Body of pancreas (tissue), 4 donors: ENCODE measurements around the gene MS4A7.

Source experiments
- POLR2A ChIP-seq, 3 donors: fragments of 450-650 bp; IDR thresholded peaks; one replicate each; pipeline ENCODE4 v1.6.1; 2016; ENCODE audit warnings: antibody characterized with exemption in 3 of 3, mild to moderate bottlenecking in 2 of 3
- TF ChIP-seq, protein P1 (sequence below), 7 experiments: fragments of 450-650 bp in 4 of 7; fragments of 200-600 bp in 3 of 7; sonication (generic) in 3 of 7; IDR thresholded peaks; one replicate each; pipeline ENCODE4 v1.5.1; 2016 to 2019; ENCODE audit warnings: antibody characterized with exemption in 7 of 7

DNA sequence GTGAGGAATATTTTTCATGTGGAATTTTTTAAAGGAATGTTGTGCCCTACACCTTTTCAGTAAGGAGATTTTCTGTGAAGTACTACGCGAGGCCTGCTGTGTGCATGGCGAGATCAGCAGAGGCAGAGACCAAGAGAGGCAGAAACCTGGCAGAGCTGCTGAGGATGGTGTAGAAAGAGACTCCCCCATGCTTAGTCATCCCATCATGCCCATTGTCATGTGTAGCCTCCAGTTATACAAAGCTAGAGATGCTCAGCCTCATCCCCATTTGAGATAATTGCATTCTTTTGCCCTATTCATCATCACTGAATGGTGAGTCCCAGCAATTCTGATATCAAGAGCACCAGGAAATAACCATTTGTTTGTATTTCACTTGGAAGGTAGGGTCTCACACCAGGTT is 3.0 kb upstream of the MS4A7 start:
- TF ChIP-seq, protein P1, sequence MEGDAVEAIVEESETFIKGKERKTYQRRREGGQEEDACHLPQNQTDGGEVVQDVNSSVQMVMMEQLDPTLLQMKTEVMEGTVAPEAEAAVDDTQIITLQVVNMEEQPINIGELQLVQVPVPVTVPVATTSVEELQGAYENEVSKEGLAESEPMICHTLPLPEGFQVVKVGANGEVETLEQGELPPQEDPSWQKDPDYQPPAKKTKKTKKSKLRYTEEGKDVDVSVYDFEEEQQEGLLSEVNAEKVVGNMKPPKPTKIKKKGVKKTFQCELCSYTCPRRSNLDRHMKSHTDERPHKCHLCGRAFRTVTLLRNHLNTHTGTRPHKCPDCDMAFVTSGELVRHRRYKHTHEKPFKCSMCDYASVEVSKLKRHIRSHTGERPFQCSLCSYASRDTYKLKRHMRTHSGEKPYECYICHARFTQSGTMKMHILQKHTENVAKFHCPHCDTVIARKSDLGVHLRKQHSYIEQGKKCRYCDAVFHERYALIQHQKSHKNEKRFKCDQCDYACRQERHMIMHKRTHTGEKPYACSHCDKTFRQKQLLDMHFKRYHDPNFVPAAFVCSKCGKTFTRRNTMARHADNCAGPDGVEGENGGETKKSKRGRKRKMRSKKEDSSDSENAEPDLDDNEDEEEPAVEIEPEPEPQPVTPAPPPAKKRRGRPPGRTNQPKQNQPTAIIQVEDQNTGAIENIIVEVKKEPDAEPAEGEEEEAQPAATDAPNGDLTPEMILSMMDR (IDR thresholded peaks at IDR 0.05), result no peak
- no peak for TF ChIP-seq POLR2A (IDR thresholded peaks at IDR 0.05)
